GM21528 (cell line): ENCODE results near the gene TSPAN5.

ENCODE experiments used
- ATAC-seq: cut with Tn5 transposase; IDR thresholded peaks from one replicate; pipeline ENCODE4 v1.9.1; 2021; ENCODE audit warnings: mild to moderate bottlenecking, moderate library complexity; ENCODE audit not compliant: unreplicated experiment, low FRiP score

Gene TSPAN5

DNA sequence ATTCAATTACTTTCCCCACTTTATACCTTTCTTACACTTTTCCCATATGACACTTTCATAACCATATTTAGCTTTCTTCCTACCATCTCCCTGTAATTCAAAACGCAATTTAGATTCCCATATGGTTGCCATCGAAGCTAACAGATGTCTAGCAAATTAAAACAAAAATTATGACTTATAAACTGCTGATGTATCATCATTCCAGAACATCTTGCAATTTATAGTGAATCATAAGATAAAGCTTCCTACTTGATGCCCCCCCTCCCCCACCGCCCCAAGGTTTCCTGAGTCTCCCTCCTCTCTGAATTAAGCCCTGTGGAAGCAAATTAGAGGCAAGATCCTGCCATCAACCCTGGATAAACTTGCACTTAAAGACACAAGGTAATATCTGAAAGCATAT is 5.4 kb downstream of the TSPAN5 start:
- no peak for ATAC-seq

DNA sequence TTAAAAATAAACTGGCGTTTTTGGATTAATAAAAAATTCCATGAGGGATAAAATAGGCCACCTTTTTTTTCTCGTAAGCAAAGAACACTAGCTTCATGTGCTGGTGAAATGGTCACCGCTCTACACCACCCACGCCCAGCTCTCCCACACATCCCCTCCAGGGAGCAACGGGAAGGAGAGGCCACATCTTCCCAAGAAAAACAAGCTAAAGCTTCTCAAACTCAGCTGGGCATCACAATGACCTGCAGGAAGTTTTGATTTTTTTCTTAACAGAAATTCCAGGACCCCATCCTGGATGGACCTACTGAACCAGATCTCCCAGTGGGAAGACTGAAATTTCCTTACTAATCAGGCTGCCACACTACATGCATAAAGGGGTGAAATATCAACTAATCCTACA is 9.8 kb downstream of the TSPAN5 start:
- ATAC-seq, result no peak

DNA sequence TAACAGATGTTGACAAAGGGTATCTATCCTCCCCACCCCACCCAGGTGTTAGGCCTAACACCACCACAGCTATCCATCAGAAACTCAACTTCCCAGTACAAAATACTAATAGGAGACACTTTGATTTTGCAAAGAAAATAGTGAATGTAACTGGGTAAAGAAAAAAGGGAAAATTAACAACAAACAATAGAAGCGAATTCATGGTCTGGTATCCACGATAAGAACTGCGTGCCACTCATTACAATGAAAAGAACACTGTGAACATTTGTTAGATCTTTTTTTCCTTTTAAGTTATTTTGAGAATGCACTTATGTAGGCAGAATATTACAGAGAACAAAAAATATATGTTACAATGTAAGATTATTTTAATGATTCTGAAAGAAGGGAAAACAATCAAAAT is 12.0 kb downstream of the TSPAN5 start:
- ATAC-seq, result no peak

DNA sequence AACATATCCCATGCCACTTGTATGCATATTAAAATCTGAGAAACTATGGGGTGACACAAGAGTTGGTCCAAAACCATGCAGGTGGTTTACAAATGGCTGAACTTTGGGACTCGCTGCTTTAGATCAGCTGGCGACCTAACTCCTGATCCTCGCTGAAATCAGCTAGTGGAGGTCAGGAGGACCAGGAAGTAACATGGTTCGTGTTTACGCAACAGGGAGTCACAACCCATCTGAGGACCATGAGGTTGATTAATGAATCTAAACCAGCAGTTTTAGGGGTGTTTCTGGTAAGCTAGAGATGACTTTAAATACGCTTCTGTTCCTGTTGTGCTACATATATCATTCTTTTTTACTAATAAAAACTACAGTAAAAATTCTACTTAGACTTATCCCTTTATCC is 12.9 kb downstream of the TSPAN5 start:
- ATAC-seq, result no peak

DNA sequence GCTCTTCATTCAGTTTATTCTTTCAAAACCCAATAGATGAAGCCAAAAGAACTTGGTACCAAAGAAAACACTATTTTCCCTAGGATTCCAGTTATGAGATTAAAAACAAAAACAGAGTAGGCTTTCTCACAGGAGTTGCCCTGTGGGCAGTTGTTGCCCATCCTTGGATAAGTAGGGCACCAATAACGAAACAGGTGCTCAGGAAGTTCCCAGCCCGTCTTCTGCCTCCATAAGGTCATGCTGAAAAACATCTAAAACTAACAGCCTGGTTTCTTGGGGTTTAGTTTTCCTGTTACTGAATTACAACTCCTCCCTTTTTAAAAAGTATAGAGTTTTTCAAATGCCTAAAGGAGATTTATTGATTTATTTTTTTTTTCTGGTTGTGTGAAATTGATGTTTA is 14.7 kb downstream of the TSPAN5 start:
- ATAC-seq, result no peak

DNA sequence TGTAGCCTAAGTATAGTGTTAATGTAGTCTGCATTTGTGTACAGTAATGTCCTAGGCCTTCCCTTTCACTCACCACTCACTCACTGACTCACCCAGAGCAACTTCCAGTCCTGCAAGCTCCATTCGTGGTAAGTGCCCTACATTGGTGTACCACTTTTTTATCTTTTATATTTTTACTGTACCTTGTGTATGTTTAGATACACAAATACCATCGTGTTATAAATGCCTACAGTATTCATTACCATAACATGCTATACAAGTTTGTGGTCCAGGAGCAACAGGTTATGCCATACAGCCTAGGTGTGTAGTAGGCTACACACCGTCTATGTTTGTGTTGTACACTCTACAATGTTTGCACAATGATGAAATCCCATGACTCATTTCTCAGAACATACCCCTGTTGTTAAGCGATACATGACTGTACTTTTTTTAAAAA is 15.4 kb downstream of the TSPAN5 start:
- no peak for ATAC-seq

DNA sequence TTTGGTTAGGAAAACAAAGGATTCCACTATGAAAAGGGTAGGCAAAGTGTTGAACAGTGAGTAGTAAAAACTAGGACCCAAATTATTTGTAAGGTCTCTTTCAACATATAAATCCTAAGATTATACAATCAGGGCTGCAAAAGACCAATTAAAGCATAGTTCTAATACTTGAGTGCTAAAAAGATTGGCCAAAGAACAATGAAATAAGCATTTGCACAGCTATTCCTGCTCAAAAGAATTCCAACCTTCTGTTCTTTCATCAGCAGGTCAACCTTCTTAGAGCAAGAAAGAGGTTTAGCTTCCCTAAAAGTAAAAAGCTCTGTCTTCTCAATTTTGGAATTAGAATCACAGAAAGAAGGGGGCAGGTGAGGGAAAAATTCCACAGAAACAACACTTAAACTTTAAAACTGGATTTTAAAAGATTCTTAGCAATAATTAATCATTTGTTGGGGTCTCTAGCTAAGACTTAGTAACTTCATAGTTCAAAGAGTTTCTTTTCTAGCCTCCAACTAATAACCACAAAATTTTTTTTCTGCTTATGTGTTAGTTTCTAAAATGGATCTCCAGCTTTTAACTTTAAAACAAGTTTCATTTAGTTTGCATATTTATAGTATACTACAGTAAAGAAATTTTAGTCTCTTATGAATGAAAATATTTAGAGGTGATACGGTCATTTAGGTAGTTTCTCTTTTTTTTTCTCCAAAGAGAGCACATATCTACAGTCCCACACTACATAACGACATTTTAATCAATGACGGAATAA is 16.3 kb downstream of the TSPAN5 start:
- ATAC-seq, result no peak

DNA sequence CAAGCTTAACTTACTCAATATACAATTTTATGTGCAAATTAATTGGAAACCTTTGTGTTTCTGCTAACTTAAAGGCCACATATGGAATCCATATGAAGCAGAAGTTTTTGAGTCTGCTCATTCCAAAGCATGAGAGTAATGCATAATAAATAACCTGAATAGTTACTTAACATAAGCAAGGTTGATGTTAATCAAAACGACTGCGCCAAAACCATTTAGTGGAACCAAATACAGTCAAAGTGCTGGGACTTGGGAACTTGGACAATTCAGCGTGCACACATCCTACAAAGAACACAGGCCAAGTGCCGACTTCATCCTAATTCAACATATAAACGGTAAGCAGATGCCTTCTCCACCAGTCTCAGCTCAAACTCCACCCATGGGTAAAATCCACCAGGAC is 17.0 kb downstream of the TSPAN5 start:
- no peak for ATAC-seq

DNA sequence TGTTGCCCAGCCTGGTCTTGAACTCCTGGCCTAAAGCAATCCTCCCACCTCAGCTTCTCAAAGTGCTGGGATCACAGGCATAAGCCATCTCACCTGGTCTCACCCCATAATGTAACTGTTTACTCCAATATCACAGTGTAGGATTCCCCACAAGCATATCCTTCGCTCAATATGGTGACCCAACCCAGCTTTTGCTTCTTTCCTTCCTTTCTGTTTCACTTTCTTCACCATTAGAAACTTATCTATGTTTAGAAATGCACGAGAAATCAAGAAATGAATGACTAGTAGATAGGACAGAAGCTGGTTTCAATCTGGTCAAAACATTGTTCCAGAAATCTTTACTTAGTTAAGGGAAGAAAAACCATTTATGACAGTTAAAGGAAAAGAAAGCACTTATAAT is 18.9 kb downstream of the TSPAN5 start:
- ATAC-seq, result peak; percentile 80

DNA sequence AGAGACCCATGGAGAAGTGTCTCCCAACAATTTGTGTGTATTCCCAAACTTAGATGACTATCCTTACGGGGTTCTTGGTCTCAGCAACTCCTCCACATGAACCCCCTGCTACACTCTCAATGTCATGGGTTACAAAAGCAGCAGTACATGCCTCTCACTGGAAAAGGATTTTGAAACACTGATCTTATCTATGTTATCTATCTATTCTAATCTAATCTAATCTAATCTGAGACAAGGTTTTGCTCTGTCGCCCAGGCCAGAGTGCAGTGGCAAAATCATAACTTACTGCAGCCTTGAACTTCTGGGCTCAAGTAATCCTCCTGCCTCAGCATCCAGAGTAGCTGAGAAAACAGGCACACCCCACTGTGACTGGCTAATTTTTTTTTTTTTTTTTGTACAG is 19.3 kb downstream of the TSPAN5 start:
- no peak for ATAC-seq

DNA sequence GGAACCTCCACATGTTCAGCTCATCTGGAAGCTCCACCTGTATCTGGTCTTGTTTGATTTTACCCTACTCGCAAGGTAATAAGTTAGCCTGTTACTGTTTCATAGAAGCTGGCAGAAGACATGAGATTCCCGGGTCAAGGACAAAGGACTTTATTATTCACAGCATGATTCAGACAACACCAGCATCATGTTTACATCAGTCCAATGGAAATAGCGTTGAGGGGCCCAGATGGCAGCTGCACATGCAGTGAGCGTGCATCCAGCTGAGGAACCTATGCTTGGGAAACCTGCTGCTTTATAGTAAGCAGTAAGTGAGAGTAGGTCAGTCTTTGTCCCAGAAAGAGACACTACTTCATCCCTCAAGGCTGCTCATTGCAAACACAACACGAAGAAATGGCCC is 19.8 kb downstream of the TSPAN5 start:
- ATAC-seq, result no peak

DNA sequence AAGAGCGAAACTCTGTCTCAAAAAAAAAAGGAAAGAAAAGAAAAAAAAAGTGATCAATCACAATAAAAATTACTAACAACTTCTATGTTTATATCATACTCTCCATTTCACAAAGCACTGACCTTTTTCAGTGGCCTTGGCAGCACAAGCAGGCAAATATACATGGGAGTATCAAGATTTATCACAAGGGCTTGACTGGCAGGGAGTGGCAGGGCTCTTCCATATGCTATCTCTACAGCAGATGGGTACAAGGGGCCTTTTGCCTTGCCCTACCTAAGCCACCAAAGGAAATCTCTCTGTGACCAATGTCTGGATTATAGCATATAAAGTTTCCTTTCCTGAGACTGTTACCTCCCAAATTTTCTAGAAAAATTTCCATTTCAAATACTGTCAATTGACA is 24.4 kb downstream of the TSPAN5 start:
- ATAC-seq, result no peak

DNA sequence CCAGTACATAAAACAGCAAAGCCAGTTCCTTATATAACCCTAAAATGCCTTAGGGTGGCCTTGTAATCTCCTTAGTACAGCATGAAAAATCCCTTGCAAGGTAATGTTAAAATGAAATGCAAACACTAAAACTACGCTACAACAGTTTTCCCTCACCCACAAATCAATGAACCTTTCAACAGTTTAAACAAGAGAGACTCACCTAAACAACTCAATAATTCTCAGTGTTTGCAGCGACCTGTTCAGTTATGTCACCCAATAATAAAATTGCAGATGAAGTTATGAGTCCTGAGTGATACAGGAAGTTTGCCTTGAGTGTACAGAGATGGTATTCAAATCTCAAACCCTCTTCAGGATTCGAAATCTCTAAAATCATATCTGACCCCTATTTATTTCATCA is 25.3 kb downstream of the TSPAN5 start:
- no peak for ATAC-seq

DNA sequence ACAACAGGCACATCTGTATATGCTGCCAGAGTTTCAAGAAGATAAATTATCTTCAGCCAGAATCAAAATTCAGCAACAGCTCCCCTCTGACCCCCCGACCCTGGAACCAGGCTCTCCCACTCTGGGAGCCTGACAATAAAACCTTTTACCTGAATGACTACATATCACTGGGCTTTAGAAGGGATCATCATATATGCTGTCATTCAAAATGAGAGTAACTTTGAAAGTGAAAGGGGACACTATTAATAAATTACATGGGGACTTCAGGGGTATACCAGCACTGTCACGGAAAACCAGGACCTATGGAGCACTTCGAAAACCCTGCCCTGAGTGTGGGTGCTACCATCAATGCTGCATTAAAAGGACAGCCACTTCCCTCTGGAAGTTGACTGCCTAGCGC is 26.2 kb downstream of the TSPAN5 start:
- ATAC-seq, result no peak

DNA sequence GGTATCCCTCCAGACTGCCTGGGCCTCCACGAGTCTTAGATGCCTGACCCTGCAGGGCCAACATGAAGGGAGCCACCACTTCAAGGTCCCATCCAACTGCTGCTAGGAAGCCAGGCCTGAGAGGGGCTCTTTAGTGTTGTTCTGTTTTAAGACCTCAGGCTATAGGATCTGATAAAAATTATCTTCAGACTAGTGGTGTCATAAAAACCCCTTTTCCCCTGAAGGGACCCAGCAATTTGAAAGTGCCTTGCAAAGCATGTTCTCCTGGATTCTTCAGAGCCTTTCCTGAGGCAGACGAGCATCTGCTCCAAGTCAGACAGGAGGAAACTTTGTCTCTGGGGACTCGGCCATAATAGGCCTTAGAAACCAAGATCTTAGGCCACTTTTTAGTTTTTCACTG is 26.9 kb downstream of the TSPAN5 start:
- no peak for ATAC-seq

DNA sequence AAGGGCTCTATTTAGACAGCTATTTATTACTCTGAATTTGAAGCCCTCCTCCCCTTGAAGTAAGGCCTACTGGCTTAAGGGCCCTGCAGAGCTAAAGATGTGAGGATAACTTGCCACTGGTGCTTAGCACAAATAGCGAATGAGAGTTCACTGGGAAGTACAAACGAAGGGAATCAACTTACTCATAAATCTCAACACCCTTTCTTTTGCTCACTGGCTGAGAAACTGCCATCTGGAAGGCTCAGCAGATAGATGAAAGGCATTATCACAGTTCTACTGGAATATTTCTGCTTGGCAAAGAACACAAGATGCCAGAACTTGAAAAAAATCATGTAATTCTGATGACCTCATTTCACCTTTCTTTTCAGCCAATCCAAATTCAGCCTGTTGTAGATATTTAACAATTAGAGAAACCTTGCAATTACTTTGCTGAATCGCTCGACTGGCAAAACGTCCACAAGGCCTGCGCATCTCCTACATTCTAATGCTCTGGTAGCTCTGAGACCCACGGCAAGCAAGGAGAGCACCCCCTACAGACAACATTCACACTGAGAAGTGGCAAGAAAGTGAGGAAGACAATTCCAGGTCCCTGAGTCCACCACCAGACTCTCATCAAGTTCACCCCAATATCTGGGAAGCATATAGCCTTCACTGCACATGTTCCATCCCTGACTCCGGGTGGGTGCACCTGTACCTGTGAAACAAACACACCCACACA is 27.5 kb downstream of the TSPAN5 start:
- ATAC-seq, result no peak

DNA sequence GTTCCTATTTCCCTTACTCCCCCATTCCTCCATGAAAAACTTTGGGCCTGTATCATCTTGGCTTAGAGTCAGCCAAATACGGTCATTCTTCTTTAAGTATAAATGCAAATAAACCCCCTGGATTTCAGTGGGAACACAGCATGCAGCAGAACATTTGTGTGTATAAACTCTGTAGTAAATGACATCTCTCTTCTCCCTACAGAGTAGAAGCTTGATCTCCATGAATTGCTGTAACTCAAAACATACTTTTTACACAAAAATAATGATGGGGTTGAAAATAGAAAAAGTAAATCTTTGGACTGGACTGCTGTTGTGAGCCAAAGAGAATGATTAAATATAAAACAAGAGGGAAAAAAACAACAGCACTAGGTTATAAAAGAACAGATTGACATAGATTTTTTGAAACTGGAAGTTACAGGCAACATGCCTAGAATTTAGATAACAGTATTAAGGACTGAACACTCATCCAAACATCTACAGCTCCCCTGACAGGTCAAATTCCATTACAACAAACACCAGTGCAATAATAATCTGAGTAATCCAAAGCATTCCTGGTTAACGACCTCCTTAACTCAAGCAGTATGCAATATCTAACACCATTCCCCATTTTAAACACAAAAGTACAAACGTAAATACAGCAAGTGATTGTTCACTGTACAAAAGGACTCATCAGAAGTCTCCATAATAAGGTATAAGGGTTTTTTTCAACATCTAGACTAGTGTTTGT is 30.7 kb downstream of the TSPAN5 start:
- no peak for ATAC-seq

DNA sequence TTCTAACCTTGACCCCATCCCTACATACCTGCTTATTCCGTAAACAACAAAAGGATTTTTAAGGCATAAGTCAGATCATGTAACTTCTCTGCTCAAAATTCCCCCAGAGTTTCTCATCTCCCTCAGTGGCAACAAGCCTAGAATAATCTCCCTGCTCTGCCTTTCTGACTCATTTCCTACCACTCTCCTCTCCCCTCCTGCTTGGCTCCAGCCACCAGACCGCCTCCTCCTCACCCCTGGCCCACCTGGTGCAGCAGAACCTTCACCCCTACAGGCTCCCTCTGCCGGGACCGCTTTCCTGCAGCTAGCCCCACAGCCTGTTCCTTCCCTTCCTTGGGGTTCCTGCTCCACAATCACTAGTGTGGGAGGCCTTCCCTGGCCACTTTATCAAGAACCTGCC is 32.1 kb downstream of the TSPAN5 start:
- ATAC-seq, result no peak

DNA sequence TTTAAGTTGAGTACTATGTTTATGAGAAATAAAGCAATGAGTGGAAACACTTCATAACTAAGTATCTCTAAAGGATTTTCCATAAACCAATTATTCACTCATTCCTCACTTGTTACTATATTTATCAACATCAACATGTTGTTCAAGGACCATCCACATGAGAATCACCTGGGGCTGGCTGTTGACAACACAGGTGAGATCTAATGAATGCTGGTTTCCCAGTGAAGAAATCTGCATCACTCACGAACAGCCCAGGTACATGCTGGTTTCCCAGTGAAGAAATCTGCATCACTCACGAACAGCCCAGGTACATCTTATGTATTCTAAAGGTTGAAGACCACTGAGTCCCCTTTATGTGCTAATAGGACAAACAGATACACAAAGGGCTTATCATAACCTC is 32.5 kb downstream of the TSPAN5 start:
- no peak for ATAC-seq

DNA sequence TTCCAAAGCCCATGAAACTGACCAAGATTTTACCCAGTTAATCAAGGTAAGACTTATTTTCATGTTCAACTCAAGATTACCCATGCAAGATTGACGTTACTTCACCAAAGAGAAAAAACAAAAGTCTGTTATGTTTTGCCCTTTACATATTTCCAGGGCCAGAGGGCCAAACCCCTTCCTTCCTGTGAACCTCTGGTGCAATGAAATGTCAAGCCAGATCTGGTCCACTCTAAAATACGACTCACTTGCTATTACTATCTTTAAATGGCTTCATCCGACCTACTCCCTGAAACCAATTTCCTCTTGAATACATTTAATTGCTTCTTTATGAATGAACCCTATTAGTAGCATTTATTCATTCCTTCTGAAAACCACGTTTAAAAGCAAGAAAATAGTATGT is 33.0 kb downstream of the TSPAN5 start:
- no peak for ATAC-seq

DNA sequence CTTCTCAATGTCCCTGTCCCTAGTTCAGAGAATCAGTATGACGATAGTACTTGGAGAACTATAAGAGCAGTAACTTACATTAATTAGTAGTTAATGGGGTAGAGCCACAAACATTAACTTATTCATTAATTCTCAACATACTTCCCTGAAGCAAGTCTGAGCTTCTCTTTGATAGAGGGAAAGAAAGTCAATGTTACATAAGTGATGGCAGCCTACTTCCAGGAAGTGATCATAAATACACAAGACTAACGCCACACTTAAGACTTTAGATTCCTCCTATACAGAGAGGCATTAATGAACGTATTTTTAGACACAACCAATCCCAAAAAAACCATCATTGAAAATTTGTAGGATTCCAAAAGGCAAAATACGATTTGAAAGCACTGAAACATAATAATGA is 33.8 kb downstream of the TSPAN5 start:
- ATAC-seq, result no peak

DNA sequence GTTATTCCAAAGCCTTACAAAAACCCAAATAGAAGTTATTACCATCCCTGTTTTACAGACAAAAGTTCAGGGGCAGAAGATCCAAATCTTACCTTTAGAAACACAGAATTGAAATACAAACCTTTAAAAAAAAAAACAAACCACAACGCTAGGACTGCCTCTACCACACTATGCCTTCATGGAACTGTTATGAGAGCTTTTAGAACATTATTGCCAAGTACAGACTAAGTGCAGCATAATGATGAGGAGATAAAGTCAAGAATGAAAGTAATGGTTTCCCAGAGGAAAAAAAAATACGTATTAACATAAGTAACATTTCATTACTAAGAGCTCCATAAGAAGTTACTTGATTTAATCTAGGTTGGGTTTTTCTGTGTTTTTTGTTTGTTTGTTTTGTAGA is 34.3 kb downstream of the TSPAN5 start:
- ATAC-seq, result no peak
